ENCODE measurements around the gene MFAP4. TPM values are rescaled to one million over a fixed set of nuclear protein-coding genes. Genes with fewer than 3 reads are reported as not detected.

MFAP4 gene
- total RNA-seq, 1 experiment from 2014 or later, result not detected

DNA sequence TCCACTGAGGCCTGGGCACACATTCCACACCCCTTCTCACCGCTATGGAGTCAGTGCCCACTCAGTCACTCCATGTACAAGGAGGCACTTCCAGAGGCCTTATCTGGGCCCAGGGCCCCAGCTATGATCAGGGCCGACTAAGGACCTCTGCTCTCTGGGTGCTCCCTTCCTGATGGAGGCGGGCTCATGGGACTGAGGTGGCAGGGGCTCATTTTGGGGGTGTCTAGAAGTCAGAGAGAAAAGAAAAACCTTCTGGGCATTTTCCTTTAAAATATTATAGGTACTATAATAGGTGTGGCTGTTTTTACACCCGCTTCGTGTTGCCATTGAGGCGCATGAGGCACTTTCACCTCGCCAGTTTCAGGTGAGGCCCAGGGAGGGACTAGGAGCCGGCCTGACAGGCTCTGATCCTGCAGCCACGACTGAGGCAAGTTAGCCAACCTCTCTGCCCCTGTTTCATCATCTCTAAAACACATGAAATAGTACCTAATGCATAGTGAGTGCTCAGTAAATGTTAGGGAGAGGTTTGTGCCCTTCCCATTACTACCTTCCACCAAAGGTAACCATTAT is 38.8 kb downstream of the MFAP4 start:
- no peak for DNase-seq (ENCODE audit: low spot score)

DNA sequence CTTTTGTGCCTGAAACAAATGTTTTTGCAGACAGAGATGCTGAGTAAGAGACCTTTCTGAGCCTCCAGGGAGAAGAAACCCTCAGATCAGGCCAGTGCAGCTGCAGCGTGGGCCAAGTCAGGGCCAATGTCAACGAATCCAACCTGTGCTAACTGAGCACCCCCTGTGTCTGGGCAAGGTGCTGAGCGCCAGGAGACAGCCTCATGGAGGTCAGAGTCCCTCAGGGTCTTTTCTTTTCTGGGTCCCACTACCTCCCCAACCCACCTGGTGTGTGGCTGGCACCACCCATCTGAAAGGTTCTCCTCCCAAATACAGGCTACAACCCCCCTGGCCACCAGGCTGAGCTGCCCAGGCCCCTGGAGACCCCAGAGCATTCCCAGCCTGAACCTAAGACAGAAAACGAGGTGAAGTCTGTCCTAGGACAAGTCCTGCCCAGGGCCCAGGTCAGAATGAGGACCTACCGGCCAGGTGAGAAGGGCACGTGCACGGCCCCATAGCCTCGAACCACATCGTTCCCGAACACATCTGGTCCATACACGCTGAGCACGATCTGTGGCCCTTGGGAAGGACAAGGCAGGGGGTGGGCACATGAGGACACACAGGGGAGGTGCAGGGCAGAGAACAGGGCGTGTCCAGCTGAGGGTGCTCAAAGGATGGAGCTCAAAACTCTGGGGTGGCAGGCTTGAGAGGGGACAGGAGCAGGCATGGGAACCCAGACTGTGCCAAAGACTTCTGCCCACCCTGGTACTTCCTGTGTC is 39.5 kb downstream of the MFAP4 start:
- DNase-seq (ENCODE audit: low spot score), result no peak

DNA sequence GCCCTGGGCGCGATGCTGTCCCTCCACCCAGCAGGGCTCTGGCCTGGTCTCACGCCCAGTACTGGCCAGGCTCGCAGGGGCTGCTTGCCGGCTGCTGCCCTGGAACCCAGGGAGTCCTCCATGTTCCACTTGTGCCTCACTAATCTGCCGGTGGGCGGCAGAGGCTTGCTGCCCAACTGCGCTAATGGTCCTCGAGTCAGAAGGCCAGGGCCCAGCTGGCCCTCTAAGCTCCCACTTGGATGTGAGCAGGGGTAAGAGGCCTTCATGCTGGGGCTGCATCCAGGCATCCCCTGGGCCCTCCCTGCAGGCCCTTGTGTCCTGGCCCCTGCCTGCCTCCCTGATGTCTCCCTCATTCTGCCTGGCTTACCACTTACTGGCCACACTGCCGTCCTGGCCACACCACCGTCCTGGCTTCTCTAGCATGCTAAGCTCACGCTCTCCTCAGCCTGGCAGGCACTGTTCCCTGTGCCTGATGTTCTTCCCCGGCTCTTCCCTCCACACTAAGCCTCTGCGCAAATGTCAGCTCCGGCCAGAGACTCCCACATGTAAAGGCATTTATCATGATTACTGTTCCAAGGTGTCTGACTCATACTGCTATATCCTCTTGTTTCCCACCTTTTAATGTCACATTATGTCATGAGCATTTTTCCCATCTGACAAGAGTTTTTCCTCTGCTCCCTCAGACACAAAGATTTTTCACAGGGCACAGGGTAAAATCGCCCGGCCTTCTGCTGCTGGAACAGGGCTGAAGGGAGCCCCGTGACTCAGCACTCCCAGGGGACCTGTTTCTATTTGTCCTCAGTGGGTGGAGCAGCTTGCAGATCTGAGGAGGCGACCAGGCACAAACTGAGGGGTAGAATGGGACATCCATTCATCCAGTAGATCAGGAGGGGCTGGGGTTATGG is 40.4 kb downstream of the MFAP4 start:
- peak; percentile 62 for DNase-seq (ENCODE audit: low spot score)

DNA sequence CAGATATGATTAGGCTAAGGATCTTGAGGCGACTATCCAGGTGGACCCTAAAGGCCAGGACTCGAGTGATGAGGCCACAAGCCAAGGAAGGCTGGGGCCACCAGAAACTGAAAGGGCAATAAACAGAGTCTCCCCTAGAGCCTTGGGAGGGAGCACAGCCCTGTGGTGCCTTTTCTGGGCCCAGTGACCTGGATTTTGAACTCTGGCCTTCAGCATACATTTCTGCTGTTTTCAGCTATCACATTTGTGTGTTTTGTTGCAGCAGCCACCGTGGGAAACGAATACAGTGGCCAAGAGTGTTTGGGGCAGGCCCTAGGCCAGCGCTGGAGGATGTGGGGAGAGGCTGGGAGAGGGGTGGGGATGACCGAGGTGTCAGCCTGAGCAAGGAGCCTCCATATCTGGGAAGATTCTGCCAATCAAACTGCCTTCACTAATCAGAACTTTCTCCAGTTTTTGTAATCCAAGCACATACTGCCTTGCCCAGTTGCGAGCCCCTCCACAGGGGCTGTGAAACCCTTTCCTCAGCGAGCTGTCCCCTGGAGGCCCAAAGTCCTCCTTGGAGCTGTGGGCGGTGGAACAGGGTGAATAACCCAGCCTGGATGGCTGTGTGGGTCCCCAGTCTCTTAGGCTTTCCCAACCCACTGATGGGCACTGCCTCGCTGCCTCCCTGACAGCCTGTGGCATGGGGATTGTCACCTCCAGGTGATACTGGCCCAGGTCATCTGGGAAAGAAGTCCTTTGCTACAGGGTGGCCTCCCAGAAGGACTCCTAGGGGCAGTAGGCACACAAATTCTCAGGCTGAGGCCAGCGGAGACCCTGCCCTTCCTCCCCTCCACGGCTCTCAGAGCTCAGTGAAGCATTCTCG is 41.3 kb downstream of the MFAP4 start:
- DNase-seq (ENCODE audit: low spot score), result no peak

DNA sequence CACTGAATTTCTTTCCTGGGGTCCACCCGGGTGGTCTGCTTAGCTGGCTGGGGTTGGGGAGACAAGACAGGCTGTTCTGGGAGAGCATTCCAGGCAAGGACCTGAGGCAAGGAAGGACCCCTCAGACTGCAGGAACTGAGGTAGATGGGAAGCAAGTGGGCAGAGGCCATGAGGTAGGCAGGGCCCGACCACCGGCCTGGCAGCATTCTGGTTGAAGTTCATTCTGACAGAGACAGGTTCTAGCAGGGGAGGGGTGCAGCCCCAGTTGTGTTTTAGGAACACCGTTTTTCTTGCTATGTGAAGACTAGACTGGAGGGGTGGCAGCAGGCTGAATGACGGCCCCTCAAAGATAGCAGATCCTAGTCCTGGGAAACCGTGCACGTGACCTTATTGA is 41.9 kb downstream of the MFAP4 start:
- no peak for DNase-seq (ENCODE audit: low spot score)

DNA sequence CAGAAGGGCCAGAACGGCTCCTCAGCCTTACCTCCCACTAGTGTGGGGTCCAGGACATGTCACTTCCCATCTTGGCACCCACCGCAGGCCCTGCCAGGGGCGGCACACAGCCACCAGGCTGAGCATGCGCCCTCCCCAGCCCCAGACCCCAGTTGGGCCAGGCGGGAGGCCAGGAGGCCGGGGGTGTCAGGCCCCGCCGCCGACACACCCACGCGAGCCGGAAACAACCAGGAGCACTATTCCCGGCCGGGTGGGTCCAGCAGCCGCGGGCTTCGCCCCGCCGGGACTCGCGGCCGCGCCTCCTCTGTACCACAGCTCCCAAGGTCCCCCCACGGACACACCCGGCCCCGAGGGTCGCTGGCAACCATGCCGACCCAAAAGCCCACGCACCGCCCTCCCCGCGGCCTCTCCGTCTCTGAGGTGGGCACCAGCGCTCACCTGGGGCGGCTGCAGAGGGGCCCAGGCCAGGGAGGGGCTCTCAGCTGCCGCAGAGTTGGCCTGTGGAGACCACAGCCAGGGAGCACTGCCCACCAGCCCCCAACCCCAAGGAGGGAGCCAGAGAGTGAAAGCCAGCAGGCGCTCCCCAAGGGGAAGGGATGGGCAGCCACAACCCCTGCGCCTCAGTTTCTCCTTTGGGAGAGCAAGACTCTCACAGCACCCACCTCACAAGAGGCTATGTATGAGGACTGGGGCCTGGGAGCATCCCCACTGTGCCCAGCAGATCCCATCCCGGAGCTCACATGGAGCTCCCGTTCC is 42.5 kb downstream of the MFAP4 start:
- DNase-seq (ENCODE audit: low spot score), result no peak

DNA sequence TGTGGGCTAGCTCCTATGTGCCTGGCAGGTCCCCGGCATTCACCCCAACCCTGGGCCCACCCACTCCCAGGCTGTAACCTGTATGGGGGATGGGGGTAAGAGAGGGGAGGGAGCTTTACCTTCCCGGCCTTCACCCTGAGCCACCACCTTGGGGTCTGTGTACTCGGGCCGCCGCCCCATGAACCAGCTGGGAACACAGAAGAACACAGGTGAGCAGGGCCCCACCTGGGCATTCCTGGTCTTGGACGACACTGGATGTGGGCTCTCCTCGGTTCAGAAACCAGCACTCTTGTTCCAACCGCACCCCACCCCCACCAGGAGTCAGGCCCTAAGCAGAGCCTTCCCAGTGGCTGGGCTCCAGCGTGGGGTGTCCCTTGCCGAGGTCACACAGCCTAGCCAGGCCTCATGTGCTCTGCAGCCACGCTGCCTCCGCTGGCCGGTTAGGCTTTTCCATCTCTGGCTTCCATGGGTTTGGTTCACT is 43.3 kb downstream of the MFAP4 start:
- no peak for DNase-seq (ENCODE audit: low spot score)

DNA sequence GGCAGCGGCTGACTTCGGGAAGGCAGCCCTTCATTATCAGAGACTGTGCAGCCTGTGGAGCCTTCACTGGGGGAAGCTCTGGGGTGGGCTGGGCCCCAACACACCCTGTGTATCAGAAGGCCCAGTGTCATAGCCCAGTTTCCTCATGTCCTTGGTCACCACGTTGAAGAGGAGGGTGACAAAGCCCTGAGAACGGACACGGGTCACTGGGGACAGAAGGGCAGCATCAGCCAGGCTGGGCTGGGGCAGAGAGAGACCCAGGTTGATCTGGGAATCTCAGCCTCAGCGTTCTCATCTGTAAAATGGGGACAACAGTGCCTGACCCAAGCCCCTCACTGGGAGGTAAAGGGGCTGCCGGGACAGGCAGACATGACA is 43.7 kb downstream of the MFAP4 start:
- DNase-seq (ENCODE audit: low spot score), result no peak

DNA sequence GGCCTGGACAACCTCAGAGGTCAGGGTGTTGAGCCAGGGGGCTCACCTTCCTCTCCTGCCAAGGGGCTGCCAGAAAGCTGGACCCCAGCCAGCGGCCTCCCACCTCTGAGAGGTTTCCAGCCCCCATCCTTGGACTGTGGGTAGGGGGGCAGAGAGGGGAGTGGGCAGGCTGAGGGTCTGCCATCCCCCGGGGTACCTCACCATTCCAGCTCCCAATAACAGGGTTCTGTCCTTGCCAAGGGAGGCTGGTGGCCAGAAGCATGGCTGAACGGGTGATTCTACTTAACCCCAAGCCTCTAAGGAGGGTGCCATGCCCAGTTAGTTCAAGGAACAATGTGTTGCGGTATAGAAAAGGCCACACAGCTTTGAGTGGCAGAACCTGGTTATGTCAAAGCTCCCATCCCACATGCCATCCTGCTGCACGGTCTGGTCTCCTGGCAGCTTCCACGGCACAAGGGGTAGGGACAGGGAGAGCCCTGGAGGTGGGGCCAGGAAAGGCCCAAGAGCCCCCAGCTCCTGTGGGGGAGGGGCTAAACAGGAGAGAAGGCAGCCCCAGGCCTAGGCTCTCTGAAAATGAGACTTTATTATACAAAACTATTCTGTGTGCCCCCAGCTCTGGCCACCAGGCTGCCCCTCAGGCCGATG is 44.3 kb downstream of the MFAP4 start:
- DNase-seq (ENCODE audit: low spot score), result no peak

DNA sequence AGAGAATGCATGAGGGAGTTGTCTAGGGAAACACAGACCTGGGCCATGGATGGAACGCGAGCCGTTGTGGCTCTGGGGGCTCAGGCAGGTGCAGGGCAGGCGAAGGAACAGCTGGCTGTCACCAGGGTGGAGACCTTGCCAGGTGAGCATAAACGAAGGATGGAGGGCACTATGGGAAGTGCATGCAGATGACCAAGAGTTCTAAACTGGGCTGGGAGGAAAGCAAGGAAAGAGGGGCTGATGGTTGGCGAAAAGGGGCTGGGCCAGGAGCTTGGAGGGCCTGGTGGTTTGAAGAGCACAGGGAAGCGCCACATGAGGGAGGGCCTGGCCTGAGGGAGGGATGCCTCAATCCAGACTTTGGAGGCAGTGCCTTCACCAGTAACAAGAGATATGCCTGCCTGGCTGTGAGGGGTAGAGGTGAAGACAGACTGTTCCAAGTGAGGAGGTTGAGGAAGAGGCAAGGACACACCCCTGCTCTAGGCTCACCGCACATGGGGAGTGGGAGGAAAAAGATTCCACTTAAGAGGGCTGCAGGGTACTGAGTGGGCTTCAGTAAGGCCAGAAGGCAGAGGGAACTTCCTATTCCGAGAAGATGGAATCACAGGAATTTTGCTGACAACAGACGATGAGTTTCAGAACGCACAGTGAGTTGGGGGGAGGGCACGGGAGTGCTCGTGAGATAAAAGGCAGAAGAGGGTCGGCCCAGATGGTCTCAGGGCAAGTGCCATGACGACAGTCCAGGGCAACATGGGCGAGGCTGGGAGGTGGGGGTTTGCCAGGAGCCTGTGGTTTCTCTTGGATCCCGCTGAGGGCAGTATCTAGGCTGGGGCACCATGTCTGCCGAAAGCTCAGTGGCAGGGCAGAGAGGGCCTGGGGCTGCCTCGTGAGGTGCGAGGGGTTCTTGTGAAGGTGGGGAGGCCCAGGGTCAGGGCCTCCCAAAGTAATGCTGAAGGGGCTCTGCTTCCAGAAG is 45.1 kb downstream of the MFAP4 start:
- no peak for DNase-seq (ENCODE audit: low spot score)

DNA sequence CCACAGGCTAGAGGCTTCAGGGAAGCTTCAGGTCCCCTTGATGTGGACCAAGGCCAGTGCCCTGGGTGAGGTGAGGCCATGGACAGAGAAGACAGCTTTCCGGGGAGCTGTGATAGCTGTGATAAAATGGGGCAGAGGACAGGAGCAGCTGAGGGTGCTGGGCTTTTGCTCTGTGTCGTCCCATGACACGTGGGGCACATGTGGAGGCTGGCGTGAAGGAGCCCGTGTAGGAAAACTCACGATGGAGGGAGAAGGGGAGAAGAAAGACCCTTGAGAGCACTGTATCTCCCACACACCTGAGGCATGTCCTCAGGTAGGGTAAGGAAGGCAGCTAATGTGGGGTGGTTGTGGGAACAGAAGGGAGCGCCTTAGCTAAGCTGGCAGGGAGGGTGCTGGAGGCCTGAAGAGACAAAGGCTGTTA is 45.8 kb downstream of the MFAP4 start:
- DNase-seq (ENCODE audit: low spot score), result no peak

DNA sequence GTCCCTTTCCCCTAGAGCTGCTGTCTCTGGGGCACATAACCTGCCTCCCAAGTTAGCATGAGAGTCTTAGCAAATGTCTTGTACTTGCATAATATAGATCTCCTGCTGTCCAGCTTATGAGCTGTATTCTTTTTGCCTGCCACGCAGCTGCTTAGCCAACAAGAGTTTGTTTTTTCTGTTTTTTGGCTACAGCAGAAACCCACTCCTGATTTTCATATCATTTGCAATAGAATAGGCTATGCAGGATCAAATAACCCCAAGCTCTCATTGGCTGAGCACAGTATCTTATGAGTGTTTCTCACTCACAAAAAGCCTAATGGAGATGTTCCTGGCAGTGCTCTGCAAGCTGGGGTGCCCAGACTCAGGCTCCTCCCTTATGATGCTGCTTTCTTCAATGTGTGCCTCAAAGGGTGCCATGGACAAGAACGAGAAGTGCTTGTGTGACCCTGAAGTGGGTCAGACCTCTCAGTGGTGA is 47.6 kb downstream of the MFAP4 start:
- DNase-seq (ENCODE audit: low spot score), result no peak

DNA sequence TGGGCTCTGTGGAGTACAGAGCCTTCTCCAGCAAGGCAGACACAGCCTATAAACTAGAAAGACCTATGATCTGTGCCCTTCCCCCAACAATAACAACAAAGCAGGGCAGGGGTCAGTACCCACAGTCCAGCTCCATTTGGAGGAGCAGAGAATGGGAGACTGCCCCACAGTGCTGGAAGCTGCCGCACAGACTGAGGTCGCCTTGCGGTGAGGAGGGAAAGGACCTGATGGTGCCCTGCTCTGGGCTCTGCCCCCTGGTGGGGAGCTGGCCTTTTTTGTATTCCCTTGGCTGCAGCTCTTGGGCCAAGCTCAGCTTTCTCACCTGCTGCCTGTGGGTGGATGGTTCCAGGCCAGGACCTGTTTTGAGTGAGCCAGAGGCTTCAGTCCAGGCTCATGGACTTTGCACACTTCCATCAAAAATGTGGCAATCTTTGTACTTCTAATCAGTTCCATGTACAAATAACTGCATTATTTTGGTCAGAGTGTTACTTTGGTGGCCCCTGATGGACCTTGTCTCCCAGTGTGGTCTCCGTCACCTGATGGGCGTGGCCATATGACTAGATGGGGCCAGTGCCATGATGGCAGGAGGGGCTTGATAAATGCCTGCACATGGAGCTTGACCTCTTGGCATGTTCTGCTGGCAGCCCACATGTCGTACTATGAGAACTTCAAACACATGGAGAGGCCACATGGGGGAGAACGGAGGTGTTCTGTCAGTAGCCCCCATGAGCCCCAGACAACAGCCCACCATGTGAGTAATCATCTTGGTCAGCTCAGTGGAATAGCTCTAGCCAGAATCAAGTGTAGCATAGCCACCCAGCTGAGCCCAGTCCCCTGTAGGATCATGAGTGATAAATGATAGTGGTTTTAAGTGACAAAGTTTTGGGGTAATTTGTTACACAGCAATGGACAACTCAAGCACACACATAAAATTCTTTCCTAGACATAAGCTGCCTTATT is 48.7 kb downstream of the MFAP4 start:
- DNase-seq (ENCODE audit: low spot score), result peak; percentile 44

DNA sequence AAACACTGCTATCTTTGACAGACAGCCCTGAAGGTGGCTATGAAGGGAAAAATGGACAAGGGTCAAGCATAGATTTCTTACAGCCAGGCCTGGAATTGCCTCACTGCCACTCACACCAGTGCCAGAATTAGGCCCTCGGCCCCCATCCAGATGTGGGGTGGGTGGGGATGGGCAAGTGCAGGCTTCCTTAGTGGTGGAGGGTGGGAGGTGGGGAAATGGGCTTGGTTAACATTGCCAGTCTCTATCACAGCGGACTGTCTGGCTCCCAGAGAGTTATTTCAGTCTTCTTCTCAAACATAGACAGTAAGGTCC is 49.3 kb downstream of the MFAP4 start:
- DNase-seq (ENCODE audit: low spot score), result no peak

DNA sequence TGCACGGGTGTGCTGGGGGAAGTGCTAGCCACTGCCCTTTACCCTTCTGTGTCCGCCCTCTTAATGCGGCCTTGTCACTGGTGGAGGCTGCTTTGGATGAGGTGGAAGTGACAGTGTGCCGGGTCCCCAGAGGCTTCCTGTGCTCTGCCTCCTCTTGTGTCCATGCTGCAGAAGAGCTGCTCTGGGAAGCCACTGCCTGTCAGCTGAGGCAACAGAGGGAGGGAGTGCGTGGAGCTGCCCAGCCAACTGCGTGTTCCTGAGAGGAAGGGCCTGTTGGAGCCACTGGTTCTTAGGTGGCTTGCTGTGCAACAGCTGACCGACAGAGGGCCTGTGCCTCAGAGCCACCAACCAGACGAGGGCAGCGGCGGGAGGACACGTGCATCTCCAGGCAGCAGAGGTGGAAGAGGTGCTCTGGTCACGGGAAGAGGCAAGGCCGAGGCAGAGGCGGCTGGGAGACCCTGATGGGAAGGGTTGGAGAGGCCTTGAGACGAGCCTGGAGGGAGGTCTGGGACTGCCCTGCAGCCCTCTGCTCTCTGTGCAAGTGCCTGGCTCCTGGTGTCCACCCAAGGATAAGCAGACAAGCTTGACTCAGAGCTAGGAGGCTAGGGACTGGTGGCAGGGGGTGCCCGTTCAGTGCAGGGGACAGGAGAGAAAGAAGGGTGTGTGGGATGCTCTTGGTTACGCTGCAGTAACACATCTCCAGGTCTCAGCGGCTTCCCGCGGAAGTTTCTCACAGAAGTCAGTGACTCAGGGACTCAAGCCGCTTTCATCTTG is 49.9 kb downstream of the MFAP4 start:
- no peak for DNase-seq (ENCODE audit: low spot score)

DNA sequence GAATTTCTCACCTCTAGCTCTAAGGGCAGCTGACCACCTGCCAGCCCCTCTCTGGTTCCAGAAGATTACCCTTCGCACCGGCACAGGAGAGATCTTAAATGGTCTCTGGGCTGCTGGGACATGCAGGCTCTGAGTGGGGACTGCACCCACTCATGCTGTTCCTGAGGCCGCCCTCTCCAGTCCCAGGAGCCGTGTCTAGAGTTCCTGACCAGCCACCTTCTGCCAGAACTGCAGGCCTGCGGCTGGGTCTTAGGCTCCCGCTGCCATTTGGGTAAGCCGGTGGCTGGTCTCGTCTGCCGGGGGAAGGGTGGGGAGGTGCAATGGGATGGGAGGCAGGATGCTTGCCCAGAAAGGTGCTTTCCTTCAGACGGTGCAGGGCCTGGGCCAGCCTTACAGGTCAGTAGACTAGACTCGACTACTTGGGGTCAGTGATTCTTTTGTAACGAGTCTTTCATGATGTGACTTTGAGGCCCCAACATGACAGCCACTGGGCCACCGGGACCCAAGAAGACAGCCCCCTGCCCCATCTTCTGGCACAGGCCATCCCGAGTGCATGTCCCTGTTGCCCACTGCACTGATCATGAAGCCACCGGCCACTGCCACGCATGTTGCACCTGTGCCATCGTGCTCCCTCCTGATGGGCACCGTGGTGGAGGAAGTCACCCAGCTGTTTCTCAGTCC is 50.9 kb downstream of the MFAP4 start:
- DNase-seq (ENCODE audit: low spot score), result no peak
